ENCODE measurements around the gene PFKFB4.

- no peak for TF ChIP-seq POLR2AphosphoS5 (IDR thresholded peaks at IDR 0.05)
- no peak for TF ChIP-seq POLR2A (IDR thresholded peaks at IDR 0.05)
- TF ChIP-seq CTCF (IDR thresholded peaks at IDR 0.05) = no peak
Measured at GRCh38 chr3:48474619-48475018, 82.0 kb downstream of the PFKFB4 start.
